DND-41 (cell line): ENCODE data around the gene KPNA3.
A peak's percentile ranks its signal among the peaks of the same experiment; 100 is the strongest.

ENCODE experiments used
- ATAC-seq: fragments of 200-7000 bp; cut with Tn5 transposase; 3 replicates; pipeline ENCODE4 v1.9.1; 2021; ENCODE audit warnings: low read depth; ENCODE audit not compliant: insufficient read depth
- DNase-seq: peaks from one replicate; pipeline ENCODE4 v3.0.0-alpha.2; 2020
- H2AFZ ChIP-seq: 2 replicates; pipeline ENCODE4 v1.6.0; 2012; ENCODE audit warnings: low read depth, low read length
- H3K27ac ChIP-seq: 2 replicates; pipeline ENCODE4 v1.5.1; 2012; ENCODE audit warnings: low read length, inconsistent platforms
- H3K27me3 ChIP-seq: fragments of 200-600 bp; sonication (generic); 2 replicates; pipeline ENCODE4 v1.6.0; 2012; ENCODE audit warnings: low read length, mild to moderate bottlenecking, inconsistent platforms; ENCODE audit not compliant: insufficient read depth, poor library complexity
- H3K36me3 ChIP-seq: 2 replicates; pipeline ENCODE4 v1.5.1; 2012; ENCODE audit warnings: low read length, inconsistent platforms; ENCODE audit not compliant: insufficient read depth
- H3K4me1 ChIP-seq: 2 replicates; pipeline ENCODE4 v1.5.1; 2012; ENCODE audit warnings: mild to moderate bottlenecking, low read length; ENCODE audit not compliant: insufficient read depth
- H3K4me2 ChIP-seq: 2 replicates; pipeline ENCODE4 v1.6.0; 2012; ENCODE audit warnings: mild to moderate bottlenecking, moderate library complexity, low read length, inconsistent platforms; ENCODE audit not compliant: insufficient read depth
- H3K4me3 ChIP-seq, 2 experiments: fragments of 200-600 bp in 1 of 2; shearing (Covaris generic) in 1 of 2; 2 replicates each; pipeline ENCODE4 v1.5.1; 2012 to 2016; ENCODE audit warnings: inconsistent platforms in 2 of 2, low read length in 2 of 2, mild to moderate bottlenecking in 2 of 2, low read depth in 1 of 2, moderate library complexity in 1 of 2
- H3K79me2 ChIP-seq: 2 replicates; pipeline ENCODE4 v1.6.0; 2012; ENCODE audit warnings: low read length, inconsistent platforms; ENCODE audit not compliant: insufficient read depth
- H3K9ac ChIP-seq: 2 replicates; pipeline ENCODE4 v1.6.0; 2012; ENCODE audit warnings: low read depth, mild to moderate bottlenecking, inconsistent platforms, low read length, moderate library complexity
- H3K9me3 ChIP-seq: 2 replicates; pipeline ENCODE4 v1.5.1; 2012; ENCODE audit warnings: low read length, moderate library complexity, mild to moderate bottlenecking, inconsistent platforms; ENCODE audit not compliant: insufficient read depth, severe bottlenecking
- H4K20me1 ChIP-seq: 2 replicates; pipeline ENCODE4 v1.6.0; 2012; ENCODE audit warnings: low read length; ENCODE audit not compliant: insufficient read depth
- CTCF ChIP-seq: IDR thresholded peaks from 2 replicates; pipeline ENCODE4 v1.5.1; 2012; ENCODE audit warnings: borderline replicate concordance, low read length, moderate library complexity, mild to moderate bottlenecking; ENCODE audit not compliant: poor library complexity, severe bottlenecking; ENCODE audit errors: extremely low read depth
- EZH2 ChIP-seq: IDR thresholded peaks from 3 replicates; pipeline ENCODE4 v1.6.1; 2012; ENCODE audit warnings: borderline replicate concordance, low read depth, mild to moderate bottlenecking, moderate library complexity, low read length, inconsistent platforms; ENCODE audit not compliant: severe bottlenecking

KPNA3 gene, protein sequence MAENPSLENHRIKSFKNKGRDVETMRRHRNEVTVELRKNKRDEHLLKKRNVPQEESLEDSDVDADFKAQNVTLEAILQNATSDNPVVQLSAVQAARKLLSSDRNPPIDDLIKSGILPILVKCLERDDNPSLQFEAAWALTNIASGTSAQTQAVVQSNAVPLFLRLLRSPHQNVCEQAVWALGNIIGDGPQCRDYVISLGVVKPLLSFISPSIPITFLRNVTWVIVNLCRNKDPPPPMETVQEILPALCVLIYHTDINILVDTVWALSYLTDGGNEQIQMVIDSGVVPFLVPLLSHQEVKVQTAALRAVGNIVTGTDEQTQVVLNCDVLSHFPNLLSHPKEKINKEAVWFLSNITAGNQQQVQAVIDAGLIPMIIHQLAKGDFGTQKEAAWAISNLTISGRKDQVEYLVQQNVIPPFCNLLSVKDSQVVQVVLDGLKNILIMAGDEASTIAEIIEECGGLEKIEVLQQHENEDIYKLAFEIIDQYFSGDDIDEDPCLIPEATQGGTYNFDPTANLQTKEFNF

DNA sequence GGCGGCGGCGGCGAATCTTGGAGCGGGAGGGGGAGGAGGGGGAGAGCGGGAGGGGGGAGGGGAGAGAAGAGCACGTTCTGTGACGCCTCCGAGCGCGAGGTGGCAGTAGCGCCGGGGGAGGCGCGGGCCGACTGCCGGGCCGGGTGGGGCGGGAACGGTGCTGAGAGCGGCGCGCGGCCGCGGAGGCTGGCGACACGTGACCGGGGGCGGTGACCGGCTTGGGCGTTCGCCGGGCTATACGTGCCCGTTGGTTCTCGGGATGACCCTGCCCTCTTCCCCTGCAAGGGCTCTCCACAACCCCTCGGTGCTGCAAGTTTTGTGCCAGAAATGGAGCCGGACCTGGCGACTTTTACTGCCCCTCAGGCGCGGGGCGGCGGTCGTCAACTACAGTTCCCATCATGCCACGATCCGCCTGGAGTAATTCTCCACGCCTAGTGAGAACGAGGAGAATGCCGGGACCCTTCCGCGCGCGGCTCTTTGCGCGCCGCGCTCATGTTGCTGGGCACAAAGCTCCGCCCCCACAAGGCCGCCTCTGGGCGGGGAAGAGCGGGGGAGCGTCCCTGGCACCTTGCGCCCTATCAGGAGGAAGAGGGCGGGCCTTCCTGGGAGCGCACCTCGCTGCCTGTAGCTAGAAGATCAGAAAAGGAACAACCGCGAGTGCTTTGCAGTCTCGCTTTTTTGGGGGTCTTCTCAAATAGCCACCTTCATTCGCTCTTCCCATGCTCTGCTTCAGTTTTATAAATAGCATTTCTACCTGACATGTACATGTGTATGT lies at the start of gene KPNA3:
Gene KPNA3 (minus strand): TSS at position 133 of the 775 bp plus-strand sequence. CDS start 176 bp downstream, outside the sequence.
- Histone ChIP-seq H3K27ac (peak within 1 kb of the TSS; percentile 91), H2AFZ (peak within 1 kb of the TSS; percentile 97), H3K36me3 (peaks cover 6% of the 10 kb centered on the region), H4K20me1 (peaks cover 32% of the 10 kb centered on the region; the same call in 1 of the 2 replicates), H3K9me3 (no peaks in the 10 kb centered on the region), H3K4me2 (peak within 1 kb of the TSS; percentile 86), H3K4me1 (peaks cover 37% of the 10 kb centered on the region), H3K9ac (peak within 1 kb of the TSS; percentile 96), H3K27me3 (no peaks in the 10 kb centered on the region), H3K79me2 (peaks cover 46% of the 10 kb centered on the region), H3K4me3 (peak within 1 kb of the TSS; percentile 75 to 89)
- ATAC-seq: peak; percentile 91
- TF ChIP-seq CTCF: peak; percentile 46
- no peak for TF ChIP-seq EZH2
- peak; percentile 98 for DNase-seq

- Histone ChIP-seq H3K4me2 (no peak overlapping the region), H2AFZ (no peak overlapping the region), H3K27me3 (no peaks in the 10 kb centered on the region), H3K9me3 (no peaks in the 10 kb centered on the region), H3K4me1 (no peaks in the 10 kb centered on the region), H3K4me3 (no peak overlapping the region), H3K36me3 (no peaks in the 10 kb centered on the region), H3K9ac (no peak overlapping the region), H3K27ac (no peak overlapping the region), H4K20me1 (no peaks in the 10 kb centered on the region), H3K79me2 (no peaks in the 10 kb centered on the region)
- no peak for ATAC-seq
- DNase-seq: no peak
- no peak for TF ChIP-seq EZH2
- no peak for TF ChIP-seq CTCF
These were observed 49.5 kb upstream of the KPNA3 start for GRCh38 chr13:49841964-49842363.

GRCh38 chr13:49840675-49841074 lies 48.2 kb upstream of the KPNA3 start:
- H3K79me2 ChIP-seq: no peaks in the 10 kb centered on the region
- no peaks in the 10 kb centered on the region for H3K9me3 ChIP-seq
- TF ChIP-seq EZH2 (no peak), CTCF (no peak)
- H3K4me1 ChIP-seq: no peaks in the 10 kb centered on the region
- H3K36me3 ChIP-seq: no peaks in the 10 kb centered on the region
- H2AFZ ChIP-seq: no peak overlapping the region
- no peak overlapping the region for H3K27ac ChIP-seq
- no peak for DNase-seq
- H3K4me2 ChIP-seq: no peak overlapping the region
- H3K27me3 ChIP-seq: no peaks in the 10 kb centered on the region
- H3K4me3 ChIP-seq: no peak overlapping the region
- no peak for ATAC-seq
- H4K20me1 ChIP-seq: no peaks in the 10 kb centered on the region
- H3K9ac ChIP-seq: no peak overlapping the region
